Activated gamma-delta T cell treated with Interleukin-2 at 50 U/mL for 16 hours (primary cell): ENCODE measurements around the gene ZNF3.
A peak's percentile ranks its signal among the peaks of the same experiment; 100 is the strongest.

ENCODE experiments used
- DNase-seq: peaks from one replicate; pipeline ENCODE4 v3.0.0-alpha.2; 2020

The ZNF3 gene

DNA sequence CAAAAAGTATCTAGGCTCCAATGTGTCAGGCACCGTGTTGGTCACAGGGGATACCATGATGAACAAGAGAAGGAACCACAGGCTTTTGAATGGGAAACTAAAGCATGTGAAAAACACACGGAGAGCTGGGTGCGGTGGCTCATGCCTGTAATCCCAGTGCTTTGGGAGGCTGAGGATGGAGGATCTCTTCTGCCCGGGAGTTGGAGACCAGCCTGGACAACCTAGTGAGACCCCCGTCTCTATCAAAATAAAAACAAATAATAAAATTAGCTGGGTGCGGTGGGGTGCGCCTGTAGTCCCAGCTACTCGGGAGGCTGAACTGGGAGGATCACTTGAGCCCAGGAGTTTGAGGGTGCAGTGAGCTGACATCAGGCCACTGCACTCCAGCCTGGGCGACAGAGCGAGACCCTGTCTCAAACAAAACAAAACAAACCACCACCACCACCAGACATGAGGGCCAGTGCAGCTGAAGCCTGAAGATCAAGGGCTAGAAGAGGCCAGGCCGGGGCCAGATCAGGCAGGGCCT is 6.6 kb upstream of the ZNF3 start:
- no peak for DNase-seq

DNA sequence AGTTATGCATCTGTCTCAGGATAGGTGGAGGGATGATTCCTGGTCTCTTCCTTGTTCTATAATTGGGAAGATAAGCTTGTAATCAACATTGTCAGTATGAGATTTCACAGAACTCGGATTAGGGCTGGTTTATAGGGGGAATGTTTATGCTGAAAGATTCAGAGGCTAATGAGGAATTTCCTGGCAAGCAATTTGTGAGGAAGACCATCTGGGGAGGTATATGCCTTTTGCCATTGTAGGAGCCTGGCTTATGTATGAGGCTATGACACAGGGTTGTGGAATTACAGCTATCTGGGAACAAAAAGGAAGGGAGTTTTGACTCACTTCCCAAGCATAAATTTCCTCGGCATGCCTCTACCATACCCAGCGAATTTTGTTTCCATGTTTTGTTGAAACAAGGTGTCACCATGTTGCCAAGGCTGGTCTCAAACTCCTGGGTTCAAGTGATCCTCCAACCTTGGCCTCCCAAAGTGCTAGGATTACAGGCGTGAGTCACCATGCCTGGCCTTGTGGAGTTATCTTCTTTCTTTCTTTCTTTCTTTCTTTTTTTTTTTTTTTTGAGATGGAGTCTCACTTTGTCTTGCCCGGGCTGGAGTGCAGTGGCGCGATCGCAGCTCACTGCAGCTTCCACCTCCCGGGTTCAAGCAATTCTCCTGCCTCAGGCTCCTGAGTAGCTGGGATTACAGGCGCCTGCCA is 5.7 kb upstream of the ZNF3 start:
- no peak for DNase-seq

DNA sequence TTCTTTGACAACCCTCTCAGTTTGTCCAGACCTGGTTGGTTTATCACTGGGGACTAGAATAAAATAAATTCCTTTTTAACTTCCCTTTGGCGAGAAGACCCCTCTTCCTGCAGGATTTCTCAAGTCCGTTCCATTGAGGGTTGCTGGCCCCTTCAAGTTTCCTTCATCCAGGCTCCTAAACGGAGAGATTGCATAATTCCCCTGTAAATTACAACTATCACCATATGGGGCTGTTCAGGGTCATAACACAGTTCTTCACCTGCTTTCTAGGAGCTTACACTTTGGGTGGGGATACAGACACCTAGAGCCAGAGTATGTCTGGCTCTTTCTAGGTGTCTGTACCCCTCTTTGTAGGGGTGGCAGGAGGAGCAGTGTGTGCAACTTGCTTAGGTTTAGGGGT is 4.0 kb upstream of the ZNF3 start:
- DNase-seq: no peak

DNA sequence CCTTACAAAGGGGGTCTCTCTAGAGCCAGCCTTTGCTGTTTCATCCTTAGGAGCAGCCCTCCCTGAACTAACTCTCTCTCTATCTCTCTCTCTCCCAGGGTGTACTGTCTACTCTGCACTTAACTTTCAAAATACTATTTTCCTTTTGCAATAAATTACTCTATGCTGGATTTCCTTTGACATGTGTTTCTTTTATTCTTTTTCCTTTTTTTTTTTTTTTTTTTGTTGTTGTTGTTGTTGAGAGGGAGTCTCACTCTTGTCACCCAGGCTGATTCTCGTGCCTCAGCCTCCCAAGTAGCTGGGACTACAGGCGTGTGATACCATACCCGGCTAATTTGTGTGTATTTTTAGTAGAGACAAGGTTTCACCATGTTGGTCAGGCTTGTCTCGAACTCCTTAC is 1.5 kb upstream of the ZNF3 start:
- no peak for DNase-seq

DNA sequence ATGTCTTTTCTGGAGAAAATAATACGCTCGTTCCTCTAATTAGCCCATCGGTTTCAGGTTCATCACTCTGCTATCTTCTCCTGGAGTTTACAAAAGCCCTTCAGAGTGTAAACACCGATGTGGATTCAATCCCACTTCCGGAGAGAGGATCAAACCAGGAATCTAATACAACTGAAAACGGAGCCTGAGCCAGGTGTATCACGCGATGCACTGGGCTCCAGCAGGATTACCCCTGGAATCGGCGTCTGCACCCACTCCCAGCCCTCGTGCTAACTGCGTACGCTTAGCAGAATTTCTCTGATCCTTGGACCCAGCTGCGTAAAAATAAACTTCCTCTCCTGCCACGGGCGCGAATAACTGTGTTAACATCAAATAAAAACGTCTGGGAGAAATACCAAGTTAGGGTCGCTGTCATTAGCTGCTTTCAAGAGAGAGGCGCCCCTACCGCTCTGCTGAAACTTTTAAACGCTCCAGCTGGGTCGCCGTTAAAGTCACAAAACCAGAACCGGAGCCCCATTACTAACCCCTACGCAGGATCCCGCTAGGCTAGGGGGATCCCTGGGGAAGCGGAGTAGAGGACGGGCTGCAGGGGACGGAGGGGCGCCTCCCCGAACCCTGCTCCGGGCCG is 502 bp downstream of the ZNF3 start:
- DNase-seq: no peak

DNA sequence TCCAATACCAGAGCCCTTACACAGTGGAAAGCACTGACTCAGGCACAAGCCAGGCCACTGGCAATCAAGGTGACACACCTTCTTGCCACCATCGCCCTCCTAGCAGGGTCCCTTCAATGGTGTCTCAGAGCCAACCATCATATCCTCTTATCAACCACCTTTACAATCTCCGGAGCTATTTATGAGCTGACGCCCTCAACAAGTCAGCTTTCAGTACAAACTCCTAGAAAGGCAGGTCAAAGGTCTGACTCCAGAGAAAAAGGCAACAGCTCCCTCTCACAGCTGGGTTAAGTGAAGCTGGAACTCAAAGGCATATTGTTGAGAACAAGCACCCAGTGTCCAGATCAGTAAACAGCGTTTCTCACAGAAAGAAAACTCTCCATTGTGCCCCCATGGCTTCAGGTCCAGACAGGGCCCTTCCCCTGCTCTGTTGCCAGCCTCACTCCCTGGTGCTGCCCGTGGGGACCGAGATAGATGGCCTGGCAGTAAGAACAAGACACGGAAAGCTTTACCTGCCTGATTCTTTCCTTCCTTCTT is 2.4 kb downstream of the ZNF3 start:
- no peak for DNase-seq

DNA sequence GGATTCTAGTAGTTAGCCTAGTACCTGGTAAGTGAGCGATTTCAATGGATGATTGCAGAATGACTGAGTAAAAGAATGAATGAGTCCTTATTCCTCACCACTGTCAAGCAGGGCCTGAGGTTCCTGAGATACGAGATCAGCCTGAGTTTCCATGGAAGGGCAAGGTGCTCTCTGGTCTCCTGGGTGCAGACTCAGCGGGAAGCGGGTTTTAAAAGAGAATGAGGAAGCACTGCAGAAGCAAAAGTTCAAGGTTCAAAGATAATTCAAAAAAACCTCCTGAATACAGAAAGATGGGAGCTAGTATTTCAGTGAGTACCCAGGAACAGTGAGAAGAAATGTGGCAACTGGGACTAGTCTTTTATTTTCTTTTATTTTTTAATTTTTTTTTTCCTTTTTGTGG is 4.3 kb downstream of the ZNF3 start:
- no peak for DNase-seq

DNA sequence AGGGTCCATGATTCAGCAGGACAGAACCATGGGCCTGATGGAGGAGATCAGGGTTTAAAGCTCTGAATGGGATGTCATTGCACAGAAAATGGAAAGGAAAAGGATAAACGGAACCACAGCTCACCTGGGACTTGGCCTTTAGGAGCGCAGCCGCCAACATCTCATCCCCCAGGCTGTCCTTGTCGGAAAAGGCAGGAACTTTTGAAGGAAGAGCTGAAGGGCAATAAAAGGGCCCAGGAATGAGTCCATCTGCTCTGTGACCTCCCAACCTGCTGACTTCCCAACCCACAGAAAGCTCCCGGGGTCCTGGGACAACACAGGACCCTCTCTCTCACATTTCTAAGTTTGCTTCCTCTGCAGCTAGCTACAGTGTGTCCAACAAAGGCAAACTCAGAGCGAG is 6.1 kb downstream of the ZNF3 start:
- no peak for DNase-seq

DNA sequence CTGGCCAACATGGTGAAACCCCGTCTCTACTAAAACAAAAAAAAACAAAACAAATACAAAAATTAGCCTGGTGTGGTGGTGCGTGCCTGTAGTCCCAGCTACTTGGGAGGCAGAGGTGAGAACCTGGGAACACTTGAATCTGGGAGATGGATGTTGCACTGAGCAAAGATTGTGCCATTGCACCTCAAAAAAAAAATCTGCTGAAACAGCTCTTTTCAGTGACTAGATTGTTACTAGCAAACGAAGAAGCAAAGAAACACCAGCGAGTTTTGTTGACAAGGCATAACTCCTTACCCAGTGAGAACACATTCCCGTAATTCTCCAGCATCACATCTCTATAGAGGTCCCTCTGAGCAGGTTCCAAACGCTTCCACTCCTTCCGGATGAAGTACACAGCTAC is 6.7 kb downstream of the ZNF3 start:
- no peak for DNase-seq

DNA sequence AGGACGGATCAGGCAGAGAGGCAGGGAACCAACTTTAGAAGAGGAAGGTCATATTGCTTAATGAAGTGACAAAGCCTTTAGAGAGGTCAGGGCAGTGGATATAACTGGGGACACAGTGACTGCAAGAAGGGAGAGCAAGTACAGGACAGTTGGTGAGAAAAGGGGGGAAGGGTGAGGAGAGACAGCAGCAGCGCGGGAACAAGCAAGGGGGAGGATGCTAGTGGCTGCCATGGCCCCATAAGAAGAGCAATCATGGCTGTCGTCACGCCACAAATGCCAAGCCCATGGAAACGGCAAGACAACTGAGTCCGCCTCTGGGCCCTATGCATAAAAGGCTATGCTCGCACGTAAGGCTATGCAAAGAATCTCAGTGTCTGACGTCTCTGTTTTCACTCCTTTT is 9.1 kb downstream of the ZNF3 start:
- DNase-seq: no peak

DNA sequence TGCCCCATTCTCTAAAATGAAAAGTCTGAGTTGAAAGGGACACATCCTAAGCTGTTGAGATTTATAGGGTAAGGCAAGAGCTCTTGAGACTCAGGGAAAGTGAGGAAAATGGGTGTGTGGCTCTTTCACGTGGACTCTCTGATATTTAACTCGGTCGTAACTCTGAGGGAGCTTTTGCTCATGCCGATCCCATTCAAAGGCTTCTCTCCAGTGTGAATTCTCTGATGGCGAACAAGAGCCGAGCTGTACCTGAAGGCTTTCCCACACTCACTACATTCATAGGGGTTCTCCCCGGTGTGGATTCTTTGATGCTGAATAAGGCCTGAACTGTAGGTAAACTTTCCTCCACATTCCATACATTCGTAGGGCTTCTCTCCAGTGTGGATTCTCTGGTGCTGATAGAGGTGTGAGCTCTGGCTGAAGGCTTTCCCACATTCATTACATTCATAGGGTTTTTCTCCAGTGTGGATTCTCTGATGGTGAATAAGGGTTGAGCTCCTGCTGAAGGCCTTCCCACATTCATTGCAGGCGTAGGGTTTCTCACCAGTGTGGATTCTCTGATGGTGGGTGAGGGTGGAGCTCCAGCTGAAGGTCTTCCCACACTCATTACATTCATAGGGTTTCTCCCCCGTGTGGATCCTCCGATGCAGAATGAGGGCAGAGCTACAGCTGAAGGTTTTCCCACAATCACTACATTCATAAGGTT is 10.4 kb downstream of the ZNF3 start:
- no peak for DNase-seq

DNA sequence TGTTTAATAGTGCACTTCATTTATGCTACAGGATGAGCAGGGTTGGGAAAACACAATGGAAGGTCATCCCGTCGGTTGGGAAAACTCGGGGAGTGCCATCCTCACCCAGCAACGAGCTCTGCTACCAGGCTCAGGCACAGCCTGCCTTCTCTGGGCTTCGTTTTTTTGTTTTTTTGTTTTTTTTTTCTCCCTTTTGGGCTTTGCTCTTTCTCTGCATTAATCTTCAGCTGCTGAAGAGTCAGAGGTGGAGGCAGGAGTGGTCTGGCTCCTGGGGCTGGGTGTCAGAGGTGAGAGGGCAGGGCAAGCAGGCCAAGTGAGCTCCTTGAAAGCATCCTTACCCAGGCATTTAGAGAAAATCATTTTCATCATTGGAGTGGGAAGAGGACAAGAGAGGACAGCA is 11.5 kb downstream of the ZNF3 start:
- no peak for DNase-seq

DNA sequence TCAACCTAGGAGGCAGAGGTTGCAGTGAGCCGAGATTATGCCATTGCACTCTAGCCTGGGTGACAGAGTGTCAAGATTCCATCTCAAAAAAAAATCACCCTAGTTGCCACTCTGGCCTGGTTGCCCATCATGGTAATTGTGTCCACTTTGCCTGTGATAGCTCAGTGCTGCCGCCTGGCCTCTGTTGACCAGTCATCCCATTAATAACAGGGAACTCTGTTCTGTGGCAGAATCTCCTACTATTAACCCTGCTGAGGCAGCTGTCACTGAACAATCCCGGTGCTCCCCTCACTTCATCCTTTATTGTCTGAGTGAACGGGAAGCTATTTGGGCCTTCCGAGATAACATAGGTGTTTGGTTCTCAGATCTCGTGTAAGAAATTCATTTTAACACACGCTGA is 14.6 kb downstream of the ZNF3 start:
- no peak for DNase-seq

DNA sequence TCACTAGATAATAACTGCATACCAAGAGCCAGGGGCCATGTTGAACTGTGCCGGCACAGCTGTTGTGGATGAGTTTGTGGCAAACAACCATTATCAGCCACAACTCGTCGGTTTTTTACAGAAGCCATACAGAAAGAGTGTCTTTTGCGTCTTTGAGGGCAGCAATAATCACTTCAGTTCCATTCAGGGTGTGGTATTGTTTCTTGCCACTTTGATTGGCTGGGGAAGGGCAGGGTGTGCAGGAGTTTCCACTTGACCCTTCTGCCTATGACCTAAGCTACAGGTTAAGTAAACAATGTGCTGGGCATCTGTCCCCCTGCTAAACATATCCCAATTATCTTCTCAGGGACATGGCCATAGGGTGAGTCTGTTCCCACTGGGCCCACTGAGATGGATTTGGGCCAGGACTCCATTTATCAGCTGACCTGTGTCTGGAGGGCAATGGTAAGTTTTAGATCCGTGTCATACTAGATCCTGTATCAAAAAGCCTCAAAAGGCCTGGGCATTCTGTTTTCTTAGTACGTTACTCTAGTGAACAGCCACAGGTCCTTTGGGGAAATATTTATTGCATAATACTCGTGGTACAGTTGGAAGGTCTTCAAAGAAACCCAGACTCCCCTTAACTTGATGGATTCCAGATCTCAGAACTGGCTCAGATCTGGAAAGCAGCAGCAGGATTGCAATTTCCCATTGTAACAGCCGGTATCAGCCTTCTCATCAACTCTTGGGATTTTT is 15.9 kb downstream of the ZNF3 start:
- no peak for DNase-seq

DNA sequence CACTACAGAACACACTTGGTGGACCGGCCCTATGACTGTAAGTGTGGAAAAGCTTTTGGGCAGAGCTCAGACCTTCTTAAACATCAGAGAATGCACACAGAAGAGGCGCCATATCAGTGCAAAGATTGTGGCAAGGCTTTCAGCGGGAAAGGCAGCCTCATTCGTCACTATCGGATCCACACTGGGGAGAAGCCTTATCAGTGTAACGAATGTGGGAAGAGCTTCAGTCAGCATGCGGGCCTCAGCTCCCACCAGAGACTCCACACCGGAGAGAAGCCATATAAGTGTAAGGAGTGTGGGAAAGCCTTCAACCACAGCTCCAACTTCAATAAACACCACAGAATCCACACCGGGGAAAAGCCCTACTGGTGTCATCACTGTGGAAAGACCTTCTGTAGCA is 17.4 kb downstream of the ZNF3 start:
- no peak for DNase-seq

DNA sequence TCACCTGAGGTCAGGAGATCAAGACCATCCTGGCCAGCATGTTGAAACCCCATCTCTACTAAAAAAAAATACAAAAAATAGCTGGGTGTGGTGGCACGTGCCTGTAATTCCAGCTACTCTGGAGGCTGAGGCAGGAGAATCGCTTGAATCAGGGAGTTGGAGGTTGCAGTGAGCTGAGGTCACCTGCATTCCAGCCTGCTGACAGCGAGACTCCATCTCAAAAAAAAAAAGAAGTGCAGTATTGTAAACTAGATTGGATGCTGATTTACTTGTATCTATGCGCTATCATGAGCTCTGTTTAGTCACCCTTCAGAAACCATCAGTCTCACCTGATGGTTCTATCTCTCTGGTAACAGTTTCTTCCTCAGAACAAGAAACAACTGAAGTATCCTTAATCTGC is 18.1 kb downstream of the ZNF3 start:
- no peak for DNase-seq

DNA sequence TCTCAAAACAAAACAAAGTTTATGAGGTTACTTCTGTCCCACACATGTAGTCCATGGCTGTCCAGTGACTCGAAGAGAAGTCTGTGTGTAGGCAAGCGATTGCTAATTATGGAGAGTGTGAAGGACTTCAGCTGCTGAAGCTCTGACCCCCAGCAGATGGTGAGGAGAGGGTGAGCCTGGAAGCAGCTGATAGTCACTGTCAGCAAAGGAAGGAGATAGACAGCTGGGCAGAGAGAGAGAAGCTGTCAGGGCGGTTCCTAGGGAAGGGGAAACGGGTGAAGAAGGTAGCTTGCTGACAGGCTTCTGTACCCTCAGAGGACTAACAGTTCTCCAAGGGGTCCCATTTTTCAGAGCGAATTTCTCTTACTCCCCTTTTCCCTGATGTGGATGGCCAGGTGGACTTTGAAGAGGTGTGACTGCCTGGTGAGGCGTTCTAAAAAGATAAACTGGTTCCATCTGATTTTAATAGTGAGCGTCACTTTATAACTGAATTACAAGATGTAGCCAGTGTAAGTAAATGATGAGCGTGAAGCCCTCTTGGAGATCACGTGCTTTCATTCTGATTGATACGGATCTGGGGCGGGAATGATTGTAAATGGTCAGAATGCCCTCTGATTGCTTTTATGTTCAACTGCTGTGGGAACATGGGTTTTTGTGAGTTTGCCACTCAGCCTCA is 19.9 kb downstream of the ZNF3 start:
- DNase-seq: no peak

DNA sequence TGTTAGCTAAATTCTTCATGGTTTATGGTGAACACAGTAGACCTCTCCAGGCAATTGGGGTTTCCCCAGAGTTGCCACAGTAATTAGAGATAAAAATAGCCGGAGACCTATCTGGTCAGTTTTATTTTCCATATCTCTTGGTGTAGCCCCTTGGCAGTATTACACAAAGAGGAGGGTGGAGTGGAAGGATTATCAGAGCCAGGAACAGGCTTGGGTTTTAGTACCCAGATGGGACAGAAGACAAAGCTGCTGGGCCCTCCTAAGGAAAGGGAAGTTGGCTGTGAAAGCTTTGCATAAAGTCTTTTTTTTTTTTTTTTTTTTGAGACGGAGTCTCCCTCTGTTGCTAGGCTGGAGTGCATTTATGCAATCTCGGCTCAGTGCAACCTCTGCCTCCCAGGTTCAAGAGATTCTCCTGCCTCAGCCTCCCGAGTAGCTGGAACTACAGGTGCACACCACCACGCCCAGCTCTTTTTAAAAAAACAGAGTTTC is 22.2 kb downstream of the ZNF3 start:
- DNase-seq: no peak

DNA sequence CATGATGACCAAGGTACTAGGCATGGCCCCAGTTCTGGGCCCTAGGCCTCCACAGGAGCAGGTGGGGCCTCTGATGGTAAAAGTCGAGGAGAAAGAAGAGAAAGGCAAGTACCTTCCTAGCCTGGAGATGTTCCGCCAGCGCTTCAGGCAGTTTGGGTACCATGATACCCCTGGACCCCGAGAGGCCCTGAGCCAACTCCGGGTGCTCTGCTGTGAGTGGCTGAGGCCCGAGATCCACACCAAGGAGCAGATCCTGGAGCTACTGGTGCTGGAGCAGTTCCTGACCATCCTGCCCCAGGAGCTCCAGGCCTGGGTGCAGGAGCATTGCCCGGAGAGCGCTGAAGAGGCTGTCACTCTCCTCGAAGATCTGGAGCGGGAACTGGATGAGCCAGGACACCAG is 24.5 kb downstream of the ZNF3 start:
- no peak for DNase-seq

DNA sequence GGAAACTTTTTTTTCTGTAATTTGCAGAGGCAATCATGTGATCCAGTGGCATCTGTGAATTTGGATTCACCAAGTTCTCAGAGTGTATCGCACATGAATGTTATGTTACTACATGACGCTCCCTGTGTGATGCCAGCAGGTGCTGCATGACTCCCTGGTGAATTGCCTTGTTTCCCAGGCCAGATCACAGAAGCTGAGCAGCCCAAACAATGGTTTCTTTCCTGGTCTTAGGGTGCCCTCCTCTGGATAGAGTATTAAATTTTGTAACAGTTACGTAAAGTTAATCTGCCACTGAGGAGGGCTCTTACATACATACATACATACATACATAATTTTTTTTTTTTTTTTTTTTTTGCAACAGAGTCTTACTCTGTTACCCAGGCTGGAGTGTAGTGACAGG is 28.3 kb downstream of the ZNF3 start:
- peak; percentile 5 for DNase-seq

DNA sequence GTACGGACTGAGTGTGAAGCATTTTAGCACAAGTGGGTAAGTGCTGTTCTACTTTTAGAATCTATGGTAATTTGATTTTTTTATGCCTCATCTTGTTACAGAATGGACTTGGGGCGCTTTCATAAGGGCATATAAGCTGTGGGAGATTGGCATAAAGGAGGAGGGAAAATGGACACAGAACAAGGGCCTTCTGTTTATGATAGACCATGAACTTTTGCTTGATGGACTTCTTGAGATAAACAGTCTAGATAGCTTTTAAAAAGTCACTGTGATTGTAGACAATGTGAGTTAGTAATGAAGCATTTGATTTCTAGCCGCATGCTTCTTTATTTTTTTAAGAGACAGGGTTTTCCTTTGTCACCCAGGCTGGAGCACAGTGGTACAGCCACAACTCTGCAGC is 29.9 kb downstream of the ZNF3 start:
- DNase-seq: no peak
